Fibroblast of villous mesenchyme (primary cell): ENCODE results near the gene LMO1. TPM values are rescaled to one million over a fixed set of nuclear protein-coding genes. Genes with fewer than 3 reads are reported as not detected.

Experiments
- DNase-seq: peaks from one replicate; pipeline ENCODE4 v3.0.0-alpha.2; 2010; ENCODE audit warnings: low read depth
- H3K4me3 ChIP-seq: 2 replicates; pipeline ENCODE4 v1.5.1; 2011; ENCODE audit warnings: low read depth, mild to moderate bottlenecking, low read length
- CTCF ChIP-seq: IDR thresholded peaks from 2 replicates; pipeline ENCODE4 v1.5.1; 2012; ENCODE audit warnings: low read depth, mild to moderate bottlenecking, low read length; ENCODE audit not compliant: insufficient read depth
- total RNA-seq: library from RNA; depleted of rRNA; stranded (reverse); fragments of >200 nt; gene quantifications from 2 replicates; pipeline ENCODE4 v1.2.3, GENCODE V29; 2012

Gene LMO1
- total RNA-seq, 1 donor = not detected

- TF ChIP-seq CTCF = no peak
- H3K4me3 ChIP-seq = no peak overlapping the region
- DNase-seq = no peak
Observed at GRCh38 chr11:8190431-8190830, 73.2 kb downstream of the LMO1 start.

GRCh38 chr11:8186429-8186828, 77.2 kb downstream of the LMO1 start:
- TF ChIP-seq CTCF = no peak
- DNase-seq = no peak

GRCh38 chr11:8183111-8183510, 80.6 kb downstream of the LMO1 start:
- TF ChIP-seq CTCF = no peak
- DNase-seq = no peak
- no peak overlapping the region for H3K4me3 ChIP-seq

More at GRCh38 chr11:8186429-8186828, 77.2 kb downstream of the LMO1 start:
- H3K4me3 ChIP-seq = no peak overlapping the region

- no peak for TF ChIP-seq CTCF
- no peak overlapping the region for H3K4me3 ChIP-seq
- no peak for DNase-seq
Observed at GRCh38 chr11:8180469-8180868, 83.2 kb downstream of the LMO1 start.

- no peak for DNase-seq
- H3K4me3 ChIP-seq = no peak overlapping the region
- TF ChIP-seq CTCF = no peak
Observed at GRCh38 chr11:8178297-8178696, 85.4 kb downstream of the LMO1 start.

GRCh38 chr11:8177136-8177535, 86.5 kb downstream of the LMO1 start:
- no peak overlapping the region for H3K4me3 ChIP-seq
- no peak for TF ChIP-seq CTCF
- DNase-seq = no peak

Other genes starting within 250 kb of the LMO1 start
- 1.9 and 5.2 TPM in 2 replicates for gene TUB, start 182.7 kb downstream of the LMO1 start, total RNA-seq
- under 0.01 TPM in 1 of 2 replicates, not detected in the other for gene RIC3, start 94.9 kb downstream of the LMO1 start, total RNA-seq